Right ventricle myocardium inferior (tissue), 1 donor: ENCODE measurements around the gene PNCK. TPM values are rescaled to one million over a fixed set of nuclear protein-coding genes. Genes with fewer than 3 reads are reported as not detected.

Experiments
- ATAC-seq: fragments of 200-7000 bp; cut with Tn5 transposase; one replicate; pipeline ENCODE4 v1.9.1; 2020; ENCODE audit warnings: mild to moderate bottlenecking, moderate library complexity
- DNase-seq: peaks from one replicate; pipeline ENCODE4 v3.0.0; 2021; ENCODE audit errors: missing footprints
- intact Hi-C: fragments of 100-400 bp; cut with DNase I; formaldehyde crosslinking; loops from one replicate; pipeline ENCODE4 v1.11.0; 2022
- total RNA-seq: library from RNA; stranded (reverse); fragmentation: NEBNext Ultra II Directional; extraction: Animal tissue kit (Norgen Biotek cat#: 25700); gene quantifications from one replicate; pipeline ENCODE4 v1.2.1, GENCODE V29; 2021
- donor health status: DM: no; HTN: yes; CAD: no; lungs with severe emphysema.

Gene PNCK
- total RNA-seq, 1 donor from 2014 or later, result 11.3 TPM

DNA sequence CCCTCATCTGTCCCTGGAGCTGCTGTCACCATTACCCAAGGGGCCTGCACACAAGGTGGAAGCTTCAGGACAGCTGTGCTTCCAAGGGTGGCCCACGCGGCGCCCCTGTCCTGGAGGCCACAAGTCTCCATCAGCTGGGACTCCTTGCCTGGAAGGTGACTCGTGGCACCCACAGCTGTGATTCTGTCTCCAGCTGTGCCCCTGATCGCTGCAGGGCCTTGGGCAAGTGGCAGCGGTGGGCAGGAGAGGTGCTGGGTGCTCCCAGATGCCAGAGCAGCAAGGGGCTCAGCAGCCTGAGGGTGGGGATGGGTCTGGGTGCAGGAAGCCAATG, 35.6 kb downstream of the PNCK start:
- ATAC-seq, result no peak
- intact Hi-C loops, result no loop called here
- no peak for DNase-seq

DNA sequence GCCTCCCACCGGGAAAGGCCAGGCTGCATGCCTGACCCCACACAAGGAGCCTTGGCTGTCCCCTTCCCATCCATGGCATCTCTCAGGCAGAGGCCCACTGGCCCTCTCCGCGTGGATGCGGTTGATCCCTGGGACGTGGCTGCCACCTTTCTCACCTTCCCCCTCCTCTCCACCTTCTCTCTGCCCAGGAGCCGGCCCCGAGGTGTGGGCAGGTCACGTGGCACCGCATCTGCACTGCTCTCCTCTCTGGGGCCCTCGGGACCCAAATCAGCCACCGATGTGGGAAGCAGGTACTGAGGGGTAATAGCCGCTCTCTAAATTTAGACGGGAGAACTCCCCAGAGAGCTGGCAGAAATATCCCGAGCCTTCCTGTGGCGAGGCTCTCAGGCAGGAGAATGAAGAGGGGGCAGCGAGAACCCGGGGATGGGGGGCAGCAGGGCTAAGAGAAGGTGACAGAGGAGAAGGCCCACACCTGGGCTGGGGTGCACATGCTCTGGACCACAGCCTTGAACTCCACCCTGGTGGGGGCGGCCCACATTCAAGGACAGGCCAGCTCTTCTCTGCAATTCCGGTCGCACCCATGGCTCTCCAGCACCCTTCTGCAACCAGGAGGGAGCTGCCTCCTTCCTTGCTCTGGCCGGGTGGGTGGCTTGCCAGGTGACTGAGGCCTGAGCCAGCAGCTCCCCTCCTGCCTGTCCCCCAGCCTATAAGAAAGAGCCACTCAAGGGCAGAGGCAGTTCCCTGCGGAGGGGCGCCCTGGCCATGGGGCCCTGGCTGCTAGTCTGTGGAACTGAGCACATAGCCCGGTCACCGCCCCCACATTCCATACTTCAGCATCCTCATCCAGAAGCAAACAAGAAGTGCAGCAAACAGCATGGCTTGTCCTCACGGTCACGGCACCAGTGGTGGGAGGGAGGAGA, 36.2 kb downstream of the PNCK start:
- DNase-seq (no peak), ATAC-seq (no peak)
- intact Hi-C loops, result no loop called here

DNA sequence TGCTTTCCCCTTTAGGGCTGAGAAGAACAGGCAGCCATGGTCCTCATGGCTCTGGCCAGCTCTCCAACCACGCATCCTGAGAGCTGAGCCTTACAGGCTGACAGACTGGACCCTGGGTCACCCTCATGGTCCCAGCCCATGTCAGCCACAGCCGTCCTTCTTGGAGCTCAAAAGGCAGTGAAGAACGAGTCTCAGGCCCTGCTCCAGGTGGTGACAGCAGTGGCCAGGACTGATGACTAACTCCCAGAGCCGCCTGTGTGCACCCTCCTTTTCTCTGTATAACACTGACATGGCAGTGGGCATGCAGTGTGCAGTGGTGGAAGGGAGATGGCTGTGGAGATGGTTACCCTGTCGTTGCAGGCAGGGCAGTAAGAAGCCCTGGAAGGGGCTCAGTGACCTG, 36.9 kb downstream of the PNCK start:
- DNase-seq, result no peak
- ATAC-seq, result no peak
- intact Hi-C loops, result no loop called here

DNA sequence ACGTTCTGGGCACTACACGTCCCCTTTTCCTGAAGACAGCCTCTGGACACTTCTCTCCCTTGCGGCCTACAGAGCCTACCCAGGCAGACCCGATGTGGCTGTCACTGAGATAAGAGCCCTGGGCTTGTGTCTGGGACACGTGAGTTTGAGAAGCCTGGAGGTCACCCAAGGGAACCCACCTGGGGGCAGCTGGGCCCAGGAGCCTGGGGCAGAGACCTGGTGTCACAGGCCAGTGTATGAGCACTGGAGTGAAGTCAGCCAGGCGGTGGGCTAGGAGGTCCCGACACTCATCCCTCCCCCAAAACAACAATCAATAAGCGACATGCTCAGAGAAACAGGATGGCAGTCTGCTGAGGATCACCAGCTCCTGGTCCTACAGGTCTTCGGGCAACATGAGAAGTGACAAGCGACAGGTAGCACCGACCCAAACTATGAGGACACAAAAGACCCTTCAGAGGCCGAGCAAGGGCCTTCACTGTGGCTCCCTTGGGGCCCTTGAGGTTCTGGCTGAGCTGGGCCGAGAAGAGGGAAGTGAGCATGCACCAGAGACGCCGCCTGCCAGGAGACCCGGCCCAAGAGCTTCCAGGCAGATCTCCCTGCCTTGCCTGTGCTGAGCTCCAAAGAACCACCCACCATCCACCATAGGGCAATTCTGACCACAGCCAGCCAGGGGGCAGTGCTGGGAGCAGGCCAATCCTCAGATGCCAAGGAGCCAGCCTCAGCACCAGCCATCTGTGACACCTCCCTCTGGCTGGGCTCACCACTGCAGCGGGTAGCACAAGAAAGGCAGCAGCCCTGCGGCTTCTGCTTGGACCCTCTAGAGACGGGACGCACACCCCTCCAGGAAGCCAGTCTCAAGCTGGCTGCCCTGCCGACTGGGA, 37.6 kb downstream of the PNCK start:
- DNase-seq (no peak), ATAC-seq (no peak)
- intact Hi-C loops, result no loop called here

DNA sequence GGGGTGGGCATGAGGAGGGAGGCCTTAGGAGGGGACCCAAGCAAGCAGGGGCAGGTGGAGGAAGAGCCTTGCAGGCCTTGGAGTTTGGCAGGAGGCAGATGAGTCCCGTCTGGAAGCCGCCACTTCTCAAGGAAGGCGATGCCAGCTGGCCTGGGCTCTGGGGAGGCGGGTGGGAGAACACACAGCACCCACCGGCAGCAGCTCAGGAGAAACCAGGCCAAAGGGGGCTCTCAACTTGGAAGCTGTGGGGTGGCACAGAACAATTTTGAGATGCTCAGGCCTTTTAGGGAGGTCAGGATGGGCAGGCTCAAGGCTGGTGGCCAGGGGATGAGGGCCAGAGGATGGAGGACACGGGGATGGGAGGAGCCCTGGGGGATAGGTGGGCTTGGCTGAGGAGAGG, 38.2 kb downstream of the PNCK start:
- ATAC-seq (no peak), DNase-seq (no peak)
- intact Hi-C loops, result no loop called here

GRCh38 chrX:153634832-153635231, 38.8 kb downstream of the PNCK start:
- no peak for ATAC-seq
- intact Hi-C loops, result no loop called here
- DNase-seq, result no peak

DNA sequence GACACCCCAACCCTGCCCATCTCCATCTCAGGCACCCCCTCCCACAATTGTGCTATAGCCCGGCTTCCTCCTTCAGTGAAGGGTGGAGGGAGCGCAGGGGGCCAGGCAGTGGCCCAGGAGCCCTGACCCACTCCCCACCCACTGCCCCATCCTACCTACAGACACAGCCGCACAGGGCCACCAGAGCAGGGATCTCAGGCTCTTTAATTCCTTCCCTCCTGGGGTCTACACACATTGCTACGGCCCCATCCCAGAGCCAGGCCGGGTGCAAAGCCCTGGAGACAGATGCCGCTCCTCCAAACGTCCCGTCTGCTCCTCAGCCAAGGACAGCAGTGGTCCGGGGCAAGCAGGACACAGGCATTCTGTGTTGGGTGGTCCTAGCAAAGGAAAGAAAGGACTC, 39.4 kb downstream of the PNCK start:
- DNase-seq (no peak), ATAC-seq (no peak)
- intact Hi-C loops, result no loop called here

- DNase-seq (no peak), ATAC-seq (no peak)
- intact Hi-C loops, result no loop called here
Measured at GRCh38 chrX:153633607-153634180, 39.9 kb downstream of the PNCK start.

DNA sequence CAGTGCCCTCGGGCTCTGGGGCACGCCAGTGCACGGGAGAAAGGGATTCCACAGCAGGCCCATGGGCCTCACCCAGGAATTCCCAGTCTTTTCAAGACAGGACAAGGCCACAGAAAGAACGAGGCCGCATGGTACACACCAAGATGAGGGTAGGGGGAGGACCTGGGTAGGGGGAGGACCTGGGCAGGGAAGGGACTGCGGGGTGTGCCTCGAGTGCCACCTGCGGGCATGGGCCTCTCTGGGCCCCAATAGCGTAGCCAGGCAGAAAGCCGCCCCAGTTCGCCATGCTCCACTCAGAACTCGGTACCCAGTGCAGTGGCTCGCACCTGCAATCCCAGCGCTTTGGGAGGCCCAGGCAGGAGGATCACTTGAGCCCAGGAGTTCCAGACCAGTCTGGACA, 40.6 kb downstream of the PNCK start:
- intact Hi-C loops, result no loop called here
- ATAC-seq (no peak), DNase-seq (no peak)

DNA sequence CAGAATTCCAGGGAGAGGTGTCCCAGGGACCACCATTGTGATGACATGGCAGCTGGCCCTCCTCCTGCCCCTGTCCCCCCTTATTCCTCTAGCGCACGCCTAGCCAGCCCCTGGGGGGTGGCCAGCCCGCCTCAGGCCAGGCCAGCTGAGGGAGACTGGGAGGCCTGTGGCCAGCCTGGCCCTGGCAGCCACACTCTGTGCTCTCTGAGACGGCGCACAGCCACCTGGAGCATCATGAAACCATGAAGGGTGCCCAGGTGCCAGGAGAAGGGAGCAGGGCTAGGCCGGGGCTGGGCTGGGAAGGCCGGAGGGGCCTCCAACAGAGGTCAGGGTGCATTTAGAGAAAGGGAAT, 41.0 kb downstream of the PNCK start:
- no peak for DNase-seq

GRCh38 chrX:153631907-153632594, 41.6 kb downstream of the PNCK start:
- intact Hi-C loops, result no loop called here
- ATAC-seq, result no peak
- no peak for DNase-seq

More for the DNA sequence above, 41.0 kb downstream of the PNCK start:
- no peak for ATAC-seq
- intact Hi-C loops, result no loop called here

DNA sequence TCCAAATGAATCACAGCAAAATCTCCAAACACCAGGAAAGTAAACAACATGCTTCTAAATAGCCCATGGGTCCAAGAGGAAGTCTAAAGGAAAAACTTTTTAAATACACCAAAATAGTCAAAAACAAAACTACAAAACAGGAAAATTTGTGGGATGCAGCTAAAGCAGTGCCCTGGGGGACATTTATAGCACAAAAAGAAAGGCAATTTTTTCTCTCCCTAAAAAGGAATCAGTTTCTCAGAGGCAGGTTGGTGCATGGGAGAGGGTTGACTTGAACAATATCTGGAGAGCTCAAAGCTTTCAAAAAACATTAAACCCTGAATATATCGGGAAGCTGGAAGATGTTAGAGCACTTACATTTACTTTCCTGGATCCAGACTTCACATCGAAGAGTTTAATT, 42.3 kb downstream of the PNCK start:
- ATAC-seq (no peak), DNase-seq (no peak)
- intact Hi-C loops, result no loop called here

- intact Hi-C loops, result no loop called here
- no peak for ATAC-seq
- no peak for DNase-seq
Measured at GRCh38 chrX:153628665-153629064, 44.9 kb downstream of the PNCK start.

GRCh38 chrX:153628129-153628528, 45.5 kb downstream of the PNCK start:
- ATAC-seq, result no peak
- intact Hi-C loops, result no loop called here
- no peak for DNase-seq

- DNase-seq (no peak), ATAC-seq (no peak)
- intact Hi-C loops, result no loop called here
Measured at GRCh38 chrX:153627675-153628111, 45.9 kb downstream of the PNCK start.

GRCh38 chrX:153626863-153627674, 46.5 kb downstream of the PNCK start:
- intact Hi-C loops, result no loop called here
- no peak for DNase-seq
- no peak for ATAC-seq

GRCh38 chrX:153626025-153626633, 47.5 kb downstream of the PNCK start:
- intact Hi-C loops, result no loop called here
- DNase-seq (no peak), ATAC-seq (no peak)
